ENCODE measurements around the gene CD4.
"Not testable (repeated sequence)": the region's sequence is repeated elsewhere in the genome, so short reads cannot be mapped to it uniquely, and the experiment has no call there.

Gene CD4

GRCh38 chr12:6869049-6870021 is 80.0 kb downstream of the CD4 start:
- peak; percentile 76 for DNase-seq

GRCh38 chr12:6870304-6870703 is 81.0 kb downstream of the CD4 start:
- not testable (repeated sequence) for DNase-seq

Data from stimulated activated CD4-positive, alpha-beta T cell treated with anti-CD3 and anti-CD28 coated beads, Interleukin-12 subunit alpha, Interleukin-12 subunit beta, amount 100 ng/mL, for 4 hours (primary cell).